Glomerular endothelial cell (primary cell): ENCODE data around the gene PRR5. TPM values are rescaled to one million over a fixed set of nuclear protein-coding genes. Genes with fewer than 3 reads are reported as not detected.

Source experiments
- DNase-seq: peaks from one replicate; pipeline ENCODE4 v3.0.0-alpha.2; 2011; ENCODE audit warnings: low read depth, low spot score; ENCODE audit errors: extremely low read depth
- total RNA-seq: library from RNA; depleted of rRNA; stranded (reverse); fragments of >200 nt; gene quantifications from 2 replicates; pipeline ENCODE4 v1.2.3, GENCODE V29; 2015

Gene PRR5
- total RNA-seq, 1 donor from 2014 or later, result 25.4 TPM

GRCh38 chr22:44782363-44782963, 80.5 kb downstream of the PRR5 start:
- no peak for DNase-seq

GRCh38 chr22:44783091-44783490, 81.1 kb downstream of the PRR5 start:
- no peak for DNase-seq

- DNase-seq, result no peak
Measured at GRCh38 chr22:44783581-44783980, 81.6 kb downstream of the PRR5 start.

DNA sequence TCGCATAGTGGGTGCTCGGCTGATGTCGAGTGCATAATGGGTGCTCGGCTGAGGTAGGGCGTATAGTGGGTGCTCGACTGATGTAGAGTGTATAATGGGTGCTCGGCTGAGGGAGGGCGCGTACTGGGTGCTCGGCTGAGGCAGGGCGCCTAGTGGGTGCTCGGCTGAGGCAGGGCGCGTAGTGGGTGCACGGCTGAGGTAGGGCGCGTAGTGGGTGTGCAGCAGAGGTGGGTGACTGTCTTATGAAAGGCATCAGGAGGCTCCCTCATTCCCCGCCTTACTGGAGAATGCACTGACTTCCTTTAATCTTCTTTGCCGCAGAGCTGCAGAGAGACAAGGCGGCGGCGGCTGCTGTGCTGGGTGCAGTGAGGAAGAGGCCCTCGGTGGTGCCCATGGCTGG, 84.1 kb downstream of the PRR5 start:
- no peak for DNase-seq

DNA sequence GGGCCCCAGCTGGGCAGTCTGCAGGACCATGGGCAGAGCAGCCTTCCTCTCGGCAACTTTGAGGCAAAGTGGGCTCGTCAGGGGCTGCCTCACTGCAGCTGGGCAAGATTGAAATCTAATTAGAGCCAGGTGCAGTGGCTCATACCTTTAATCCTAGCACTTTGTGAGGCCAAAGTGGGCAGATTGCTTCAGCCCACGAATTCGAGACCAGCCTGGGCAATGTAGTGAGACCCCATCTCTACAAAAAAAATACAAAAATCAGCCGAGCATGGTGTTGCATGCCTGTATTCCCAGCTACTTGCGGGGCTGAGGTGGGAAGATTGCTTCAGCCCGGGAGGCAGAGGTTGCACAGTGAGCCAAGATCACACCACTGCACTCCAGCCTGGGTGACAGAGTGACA, 84.6 kb downstream of the PRR5 start:
- no peak for DNase-seq

Other genes starting within 250 kb of the PRR5 start
- 26.7 and 27.4 TPM in 2 replicates for gene RTL6, start 204.0 kb upstream of the PRR5 start, total RNA-seq
- gene ARHGAP8, start 50.4 kb downstream of the PRR5 start, total RNA-seq, result 0.76 and 0.92 TPM in 2 replicates